Aorta (tissue), 5 donors: ENCODE results near the gene DDX31. TPM values are rescaled to one million over a fixed set of nuclear protein-coding genes. Genes with fewer than 3 reads are reported as not detected.
A peak's percentile ranks its signal among the peaks of the same experiment; 100 is the strongest.

ENCODE experiments used
- ATAC-seq: fragments of 200-7000 bp; cut with Tn5 transposase; one replicate; pipeline ENCODE4 v1.9.1; 2022; ENCODE audit warnings: moderate library complexity; ENCODE audit not compliant: low FRiP score
- DNase-seq, 2 donors: peaks; one replicate each; pipeline ENCODE4 v3.0.0-alpha.2; 2020
- H3K27ac ChIP-seq, 2 donors: one replicate each; pipeline ENCODE4 v1.5.1; 2013; ENCODE audit warnings: low read length in 2 of 2, mild to moderate bottlenecking in 2 of 2, moderate library complexity in 2 of 2, control low read depth in 1 of 2, inconsistent platforms in 1 of 2, low read depth in 1 of 2
- H3K27me3 ChIP-seq, 2 donors: one replicate each; pipeline ENCODE4 v1.6.1; 2013; ENCODE audit warnings: control low read depth in 1 of 2, low read length in 1 of 2, mild to moderate bottlenecking in 1 of 2, moderate library complexity in 1 of 2; ENCODE audit not compliant: insufficient read depth in 2 of 2, control insufficient read depth in 1 of 2
- H3K36me3 ChIP-seq, 2 donors: one replicate each; pipeline ENCODE4 v1.6.1; 2013; ENCODE audit warnings: control low read depth in 1 of 2, low read length in 1 of 2, mild to moderate bottlenecking in 1 of 2; ENCODE audit not compliant: insufficient read depth in 2 of 2, control insufficient read depth in 1 of 2
- H3K4me1 ChIP-seq, 2 donors: one replicate each; pipeline ENCODE4 v1.6.1; 2013; ENCODE audit warnings: low read length in 2 of 2, control low read depth in 1 of 2, mild to moderate bottlenecking in 1 of 2, moderate library complexity in 1 of 2; ENCODE audit not compliant: insufficient read depth in 2 of 2, control insufficient read depth in 1 of 2
- H3K4me3 ChIP-seq, 2 donors: one replicate each; pipeline ENCODE4 v1.5.1; 2013; ENCODE audit warnings: low read length in 2 of 2, control low read depth in 1 of 2, mild to moderate bottlenecking in 1 of 2
- H3K9me3 ChIP-seq: one replicate; pipeline ENCODE4 v1.6.1; 2013; ENCODE audit warnings: mild to moderate bottlenecking, low read length; ENCODE audit not compliant: control insufficient read depth
- WGBS, 2 donors: extraction: QIAGEN DNeasy Blood & Tissue Kit; methylation state at CpG; one replicate each; pipeline ENCODE4 v1.1.7; 2013; 5-methylcytosine and 5-hydroxymethylcytosine counted together
- intact Hi-C, 2 donors: fragments of 100-400 bp; cut with DNase I; formaldehyde crosslinking; loops; one replicate each; pipeline versions ENCODE4 v1.14.2 to v1.15.0; 2022
- polyA plus RNA-seq, 2 donors: library from polyadenylated mRNA; stranded (reverse); fragments of 200-250 nt; gene quantifications; one replicate each; pipeline ENCODE4 v1.2.3, GENCODE V29; 2013
- total RNA-seq, 2 donors: library from RNA; stranded (reverse); fragmentation: NEBNext Ultra II Directional; extraction: Animal tissue kit (Norgen Biotek cat#: 25700); gene quantifications; one replicate each; pipeline ENCODE4 v1.2.1, GENCODE V29; 2021
- donor health status: healthy with polysubstance abuse.
- donor health status: Bipolar disorder and iron deficiency.
- donor health status: DM: no; HTN: no; CAD: no.
- donor health status: DM: no; HTN: no; CAD: no.
- donor health status: DM: yes; HTN: yes; CAD: no.

The DDX31 gene
- total and polyA plus RNA-seq, 4 donors: 2.8 to 14.1 (median 10.5) TPM

GRCh38 chr9:132554755-132555154 lies 115.0 kb downstream of the DDX31 start:
- no peaks in the 10 kb centered on the region for H3K9me3 ChIP-seq
- no peaks in the 10 kb centered on the region for H3K27me3 ChIP-seq
- no peak overlapping the region for H3K4me3 ChIP-seq
- H3K4me1 ChIP-seq: no peaks in the 10 kb centered on the region
- ATAC-seq: no peak
- H3K36me3 ChIP-seq: no peaks in the 10 kb centered on the region
- WGBS, 2 donors: 87% methylated on average over 2 of the region's 2 CpGs
- intact Hi-C loops: no loop called here
- H3K27ac ChIP-seq: no peak overlapping the region
- no peak for DNase-seq

GRCh38 chr9:132552041-132552440 lies 117.7 kb downstream of the DDX31 start:
- 85 to 87% methylated on average over 12 of the region's 12 CpGs for WGBS, 2 donors
- Histone ChIP-seq H3K4me3 (no peak overlapping the region), H3K27me3 (peaks cover 0 to 2% of the 10 kb centered on the region in 2 donors), H3K9me3 (no peaks in the 10 kb centered on the region), H3K36me3 (no peaks in the 10 kb centered on the region), H3K27ac (no peak overlapping the region), H3K4me1 (no peaks in the 10 kb centered on the region)
- intact Hi-C loops: no loop called here
- ATAC-seq: no peak
- no peak for DNase-seq

- intact Hi-C loops: no loop called here
- peaks cover 0 to 2% of the 10 kb centered on the region in 2 donors for H3K27me3 ChIP-seq
- no peak for ATAC-seq
- DNase-seq: no peak
- H3K27ac ChIP-seq: no peak overlapping the region
- H3K4me1 ChIP-seq: no peaks in the 10 kb centered on the region
- no peaks in the 10 kb centered on the region for H3K9me3 ChIP-seq
- H3K4me3 ChIP-seq: no peak overlapping the region
- WGBS, 2 donors: 69 to 70% methylated on average over 13 of the region's 13 CpGs
- no peaks in the 10 kb centered on the region for H3K36me3 ChIP-seq
Measured at GRCh38 chr9:132551556-132551955, 118.2 kb downstream of the DDX31 start.

GRCh38 chr9:132548751-132549640 lies 120.8 kb downstream of the DDX31 start:
- DNase-seq (peak in 1 of 2 donors; percentile 23), ATAC-seq (no peak)
- no peak overlapping the region for H3K27ac ChIP-seq
- intact Hi-C loops: no loop called here
- H3K36me3 ChIP-seq: no peaks in the 10 kb centered on the region
- 35 to 42% methylated on average over 17 of the region's 17 CpGs for WGBS, 2 donors
- H3K4me1 ChIP-seq: no peaks in the 10 kb centered on the region
- H3K27me3 ChIP-seq: peaks cover 0 to 2% of the 10 kb centered on the region in 2 donors
- no peak overlapping the region for H3K4me3 ChIP-seq
- H3K9me3 ChIP-seq: no peaks in the 10 kb centered on the region

- H3K27me3 ChIP-seq: peaks cover 0 to 2% of the 10 kb centered on the region in 2 donors
- no peak overlapping the region for H3K4me3 ChIP-seq
- no peaks in the 10 kb centered on the region for H3K4me1 ChIP-seq
- no peaks in the 10 kb centered on the region for H3K9me3 ChIP-seq
- H3K36me3 ChIP-seq: no peaks in the 10 kb centered on the region
- no peak overlapping the region for H3K27ac ChIP-seq
- intact Hi-C loops: no loop called here
- 76 to 78% methylated on average over 21 of the region's 21 CpGs for WGBS, 2 donors
- no peak for ATAC-seq
- DNase-seq: peak in 1 of 2 donors; percentile 55
Measured at GRCh38 chr9:132547976-132548730, 121.6 kb downstream of the DDX31 start.

- Histone ChIP-seq H3K27me3 (peaks cover 0 to 2% of the 10 kb centered on the region in 2 donors), H3K27ac (no peak overlapping the region), H3K36me3 (no peaks in the 10 kb centered on the region), H3K9me3 (no peaks in the 10 kb centered on the region), H3K4me1 (no peaks in the 10 kb centered on the region), H3K4me3 (no peak overlapping the region)
- DNase-seq (peak in 1 of 2 donors; percentile 59), ATAC-seq (no peak)
- intact Hi-C loops: no loop called here
- 87 to 91% methylated on average over 13 of the region's 13 CpGs for WGBS, 2 donors
Measured at GRCh38 chr9:132547436-132547835, 122.3 kb downstream of the DDX31 start.

- WGBS, 2 donors: 77% methylated on average over 7 of the region's 7 CpGs
- no peaks in the 10 kb centered on the region for H3K36me3 ChIP-seq
- H3K4me3 ChIP-seq: no peak overlapping the region
- no peak overlapping the region for H3K27ac ChIP-seq
- no peak for DNase-seq
- peaks cover 0 to 2% of the 10 kb centered on the region in 2 donors for H3K27me3 ChIP-seq
- no peak for ATAC-seq
- intact Hi-C loops: no loop called here
- no peaks in the 10 kb centered on the region for H3K9me3 ChIP-seq
- H3K4me1 ChIP-seq: no peaks in the 10 kb centered on the region
Measured at GRCh38 chr9:132547052-132547431, 122.7 kb downstream of the DDX31 start.

GRCh38 chr9:132546148-132547051 lies 123.4 kb downstream of the DDX31 start:
- H3K27ac ChIP-seq: no peak overlapping the region
- WGBS, 2 donors: 3% methylated on average over 27 of the region's 27 CpGs
- H3K9me3 ChIP-seq: no peaks in the 10 kb centered on the region
- peaks cover 0 to 2% of the 10 kb centered on the region in 2 donors for H3K27me3 ChIP-seq
- no peaks in the 10 kb centered on the region for H3K36me3 ChIP-seq
- no peaks in the 10 kb centered on the region for H3K4me1 ChIP-seq
- ATAC-seq (no peak), DNase-seq (peak in 1 of 2 donors; percentile 63)
- no peak overlapping the region for H3K4me3 ChIP-seq
- intact Hi-C loops: no loop called here
